HG03097 (cell line): ENCODE results near the gene AGAP2.
"Not testable (repeated sequence)": the region's sequence is repeated elsewhere in the genome, so short reads cannot be mapped to it uniquely, and the experiment has no call there.

ENCODE experiments used
- ATAC-seq: cut with Tn5 transposase; IDR thresholded peaks from one replicate; pipeline ENCODE4 v1.9.1; 2021; ENCODE audit not compliant: unreplicated experiment, low FRiP score

Gene AGAP2

GRCh38 chr12:57707250-57707649 lies 31.3 kb downstream of the AGAP2 start:
- no peak for ATAC-seq

GRCh38 chr12:57700317-57700716 lies 38.2 kb downstream of the AGAP2 start:
- ATAC-seq: no peak

GRCh38 chr12:57698414-57698813 lies 40.1 kb downstream of the AGAP2 start:
- ATAC-seq: no peak

- no peak for ATAC-seq
Observed at GRCh38 chr12:57697076-57697475, 41.5 kb downstream of the AGAP2 start.

- ATAC-seq: no peak
Observed at GRCh38 chr12:57695770-57696432, 42.6 kb downstream of the AGAP2 start.

- ATAC-seq: no peak
Observed at GRCh38 chr12:57694459-57695019, 44.0 kb downstream of the AGAP2 start.

GRCh38 chr12:57693659-57694458 lies 44.7 kb downstream of the AGAP2 start, which contains the start of gene OS9:
Gene OS9, plus strand, starts transcription at chr12:57694132. Its CDS starts 30 bp downstream, at chr12:57694162.
- peak; percentile 97 for ATAC-seq

- no peak for ATAC-seq
Observed at GRCh38 chr12:57693317-57693658, 45.3 kb downstream of the AGAP2 start.

- ATAC-seq: no peak
Observed at GRCh38 chr12:57692500-57692899, 46.0 kb downstream of the AGAP2 start.

- ATAC-seq: no peak
Observed at GRCh38 chr12:57688931-57689330, 49.6 kb downstream of the AGAP2 start.

GRCh38 chr12:57687862-57688261 lies 50.7 kb downstream of the AGAP2 start:
- no peak for ATAC-seq

GRCh38 chr12:57679697-57680096 lies 58.8 kb downstream of the AGAP2 start:
- ATAC-seq: no peak

- ATAC-seq: not testable (repeated sequence)
Observed at GRCh38 chr12:57677947-57678346, 60.6 kb downstream of the AGAP2 start.

- ATAC-seq: no peak
Observed at GRCh38 chr12:57674691-57675090, 63.9 kb downstream of the AGAP2 start.
